ENCODE data around the gene FNBP1L.

- no peak for TF ChIP-seq CTCF (IDR thresholded peaks at IDR 0.05)
- TF ChIP-seq POLR2A (IDR thresholded peaks at IDR 0.05): no peak
Measured at GRCh38 chr1:93587354-93587753, 139.4 kb downstream of the FNBP1L start.

Data from testis (tissue), 2 donors.